Thoracic aorta (tissue), 2 donors: Measurements from ENCODE around the gene LRRC46. TPM values are rescaled to one million over a fixed set of nuclear protein-coding genes. Genes with fewer than 3 reads are reported as not detected.

Experiments
- ATAC-seq: fragments of 150-250 bp; one replicate; pipeline ENCODE4 v1.8.0; 2017; ENCODE audit warnings: low read depth; ENCODE audit not compliant: insufficient number of reproducible peaks, low FRiP score
- DNase-seq: peaks from one replicate; pipeline ENCODE4 v3.0.0-alpha.2; 2020; ENCODE audit warnings: low spot score
- H3K27ac ChIP-seq, 2 donors: fragments of 200-600 bp; sonication (generic); 1 replicate in 1 of 2; 2 replicates in 1 of 2; pipeline ENCODE4 v1.5.1; 2016; ENCODE audit warnings: mild to moderate bottlenecking in 2 of 2, moderate library complexity in 2 of 2
- H3K27me3 ChIP-seq: fragments of 200-600 bp; sonication (generic); replicated peaks from 2 replicates; pipeline ENCODE4 v1.6.0; 2016; ENCODE audit warnings: mild to moderate bottlenecking; ENCODE audit not compliant: insufficient read depth
- H3K36me3 ChIP-seq: fragments of 200-600 bp; sonication (generic); one replicate; pipeline ENCODE4 v1.5.1; 2016
- H3K4me1 ChIP-seq, 2 donors: fragments of 200-600 bp; sonication (generic); 1 replicate in 1 of 2; 2 replicates in 1 of 2; pipeline versions ENCODE4 v1.5.1 to v1.6.0; 2016; ENCODE audit warnings: low read depth in 2 of 2, mild to moderate bottlenecking in 1 of 2; ENCODE audit not compliant: control insufficient read depth in 1 of 2
- H3K4me3 ChIP-seq: fragments of 200-600 bp; sonication (generic); 2 replicates; pipeline ENCODE4 v1.5.1; 2016; ENCODE audit warnings: mild to moderate bottlenecking
- H3K9me3 ChIP-seq: fragments of 200-600 bp; sonication (generic); 2 replicates; pipeline ENCODE4 v1.5.1; 2016
- CTCF ChIP-seq: fragments of 200-600 bp; sonication (generic); IDR thresholded peaks from one replicate; pipeline ENCODE4 v1.5.1; 2019; ENCODE audit warnings: antibody characterized with exemption
- total RNA-seq, 2 donors: library from RNA; depleted of rRNA; stranded (reverse); fragments of >200 nt; gene quantifications; one replicate each; pipeline versions ENCODE4 v1.1.0 to v1.2.3, GENCODE V29; 2016

The LRRC46 gene
- total RNA-seq, 2 donors from 2014 or later, result 0.42 TPM; not detected in 1

GRCh38 chr17:47844814-47845715, 13.6 kb downstream of the LRRC46 start:
- no peak for ATAC-seq
- no peak overlapping the region for H3K4me3 ChIP-seq

GRCh38 chr17:47845716-47846075, 14.2 kb downstream of the LRRC46 start:
- Histone ChIP-seq H3K36me3 (no peaks in the 10 kb centered on the region), H3K27me3 (peaks cover 10% of the 10 kb centered on the region)

More at GRCh38 chr17:47844814-47845715, 13.6 kb downstream of the LRRC46 start:
- Histone ChIP-seq H3K27me3 (peaks cover 10% of the 10 kb centered on the region), H3K4me1 (peaks cover 4 to 32% of the 10 kb centered on the region in 2 donors), H3K9me3 (no peaks in the 10 kb centered on the region), H3K27ac (no peak overlapping the region), H3K36me3 (no peaks in the 10 kb centered on the region)
- DNase-seq, result no peak
- peak; percentile 23 for TF ChIP-seq CTCF

GRCh38 chr17:47846716-47847340, 15.4 kb downstream of the LRRC46 start:
- no peaks in the 10 kb centered on the region for H3K9me3 ChIP-seq
- peaks cover 12% of the 10 kb centered on the region for H3K27me3 ChIP-seq
- ATAC-seq (no peak), DNase-seq (no peak)
- TF ChIP-seq CTCF, result no peak
- H3K4me3 ChIP-seq, result no peak overlapping the region
- no peak overlapping the region for H3K27ac ChIP-seq
- peaks cover 8 to 32% of the 10 kb centered on the region in 2 donors for H3K4me1 ChIP-seq
- H3K36me3 ChIP-seq, result no peaks in the 10 kb centered on the region

More at GRCh38 chr17:47845716-47846075, 14.2 kb downstream of the LRRC46 start:
- Histone ChIP-seq H3K4me3 (no peak overlapping the region), H3K9me3 (no peaks in the 10 kb centered on the region), H3K27ac (no peak overlapping the region), H3K4me1 (peaks cover 1 to 30% of the 10 kb centered on the region in 2 donors)
- no peak for DNase-seq
- no peak for ATAC-seq
- TF ChIP-seq CTCF, result no peak

GRCh38 chr17:47847341-47848197, 16.1 kb downstream of the LRRC46 start:
- Histone ChIP-seq H3K27me3 (peaks cover 19% of the 10 kb centered on the region), H3K4me1 (peaks cover 8 to 35% of the 10 kb centered on the region in 2 donors), H3K4me3 (no peak overlapping the region), H3K27ac (no peak overlapping the region), H3K9me3 (no peaks in the 10 kb centered on the region), H3K36me3 (no peaks in the 10 kb centered on the region)
- no peak for ATAC-seq
- TF ChIP-seq CTCF, result no peak
- no peak for DNase-seq

- DNase-seq (no peak), ATAC-seq (no peak)
- Histone ChIP-seq H3K27me3 (peaks cover 25% of the 10 kb centered on the region), H3K36me3 (no peaks in the 10 kb centered on the region), H3K9me3 (no peaks in the 10 kb centered on the region), H3K27ac (no peak overlapping the region), H3K4me3 (no peak overlapping the region), H3K4me1 (peaks cover 8 to 35% of the 10 kb centered on the region in 2 donors)
- TF ChIP-seq CTCF, result no peak
Observed at GRCh38 chr17:47848198-47848513, 16.7 kb downstream of the LRRC46 start.
